ENCODE measurements around the gene PYGO1. TPM values are rescaled to one million over a fixed set of nuclear protein-coding genes. Genes with fewer than 3 reads are reported as not detected.

The PYGO1 gene
- total RNA-seq, 1 donor from 2014 or later: not detected

Other genes with a start within 250 kb of the PYGO1 start
- gene CCPG1, start 180.0 kb downstream of the PYGO1 start, total RNA-seq: 15.0 TPM in 2 replicates
- not detected in 2 replicates for gene PIERCE2, start 179.8 kb downstream of the PYGO1 start, total RNA-seq
- gene DNAAF4, start 80.1 kb downstream of the PYGO1 start, total RNA-seq: not detected in 2 replicates
- not detected in 2 replicates for gene PRTG, start 154.8 kb upstream of the PYGO1 start, total RNA-seq

Measured in activated T-helper 1 cell treated with anti-CD3 and anti-CD28 coated beads, Interleukin-12 subunit alpha, Interleukin-12 subunit beta, Interleukin-2, Interleukin-4 antibody, amounts not matched to agents 30 ng/mL and 10 ng/mL and 1 ng/mL, durations not matched to agents 14 hours and 24 hours and 36 hours (primary cell).